SIG-M5 (cell line): Measurements from ENCODE around the gene MPC2.
"Not testable (repeated sequence)": the region's sequence is repeated elsewhere in the genome, so short reads cannot be mapped to it uniquely, and the experiment has no call there.

Experiments used
- DNase-seq: peaks from one replicate; lab custom pipeline; 2025; lab: John Stamatoyannopoulos, UW

Gene MPC2

DNA sequence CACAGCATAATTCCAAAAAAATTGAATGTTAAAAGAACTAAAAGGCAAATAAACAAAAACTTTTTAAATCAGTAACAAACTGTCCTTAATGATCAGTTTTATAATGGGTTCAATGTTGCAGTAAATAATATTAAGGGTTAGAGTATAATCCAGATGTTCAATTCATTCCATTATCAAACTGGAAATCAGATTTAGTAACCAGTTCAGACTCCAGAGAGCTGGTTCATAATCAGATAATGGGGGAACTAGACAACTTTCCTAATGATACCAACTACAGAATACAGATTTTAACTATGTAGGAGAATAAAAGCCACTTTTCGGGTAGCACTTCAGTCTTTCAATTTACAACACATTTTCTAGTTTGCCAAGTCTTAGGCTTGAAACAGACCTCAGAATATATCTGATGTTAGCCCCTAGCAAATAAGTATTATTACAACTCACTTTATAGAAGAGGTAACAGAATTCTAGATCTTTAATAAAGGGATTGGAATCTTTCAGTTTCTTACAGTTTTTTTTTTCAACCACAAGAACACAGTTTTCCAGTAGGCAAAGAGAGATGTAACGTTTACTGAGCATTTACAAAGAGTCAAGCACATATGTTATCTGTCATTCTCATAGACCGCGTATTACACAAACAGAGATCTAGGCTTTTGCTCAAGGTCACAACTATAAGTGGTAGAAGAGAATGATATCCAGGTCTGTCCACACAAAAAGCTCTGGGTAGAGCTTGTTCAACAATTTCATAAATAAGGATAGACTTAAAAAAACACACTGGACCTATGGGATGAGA lies 2.3 kb downstream of the MPC2 start:
- DNase-seq = no peak

DNA sequence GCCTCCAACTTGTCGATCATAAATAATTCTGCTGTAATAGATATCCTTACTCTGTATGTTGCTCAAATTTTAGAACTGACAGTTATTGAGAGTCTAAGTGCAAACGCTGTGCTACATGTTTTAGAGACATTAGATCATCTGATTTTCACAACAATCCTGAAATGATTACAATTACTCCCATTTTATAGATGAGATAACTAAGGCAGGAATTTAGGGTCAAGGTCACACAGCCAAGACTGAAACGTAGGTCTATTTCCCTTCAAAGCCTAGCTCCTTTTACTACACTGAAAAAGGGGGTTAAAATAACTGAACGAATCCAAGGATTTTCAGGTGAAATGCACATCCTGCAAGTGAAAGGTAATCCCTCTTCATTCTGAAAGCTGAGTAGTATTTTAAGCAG lies 3.1 kb downstream of the MPC2 start:
- DNase-seq = no peak

DNA sequence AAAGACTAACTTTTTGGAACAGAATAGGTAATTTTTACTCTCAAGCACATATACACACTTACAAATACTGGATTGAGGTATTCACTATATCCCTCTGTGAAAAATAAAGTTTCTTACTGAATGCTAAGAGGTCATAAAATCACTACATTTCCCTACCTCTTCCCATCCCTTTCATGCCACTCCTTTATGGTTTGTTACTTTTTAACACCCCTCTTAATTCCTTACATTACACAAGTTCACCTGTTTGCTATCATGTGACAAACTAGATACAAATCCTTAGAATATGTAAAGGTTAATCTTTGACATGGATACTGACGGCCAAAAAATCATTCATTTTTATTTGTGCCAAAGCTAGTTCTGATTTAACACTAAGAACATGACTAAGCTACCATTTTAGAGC lies 7.1 kb downstream of the MPC2 start:
- no peak for DNase-seq

DNA sequence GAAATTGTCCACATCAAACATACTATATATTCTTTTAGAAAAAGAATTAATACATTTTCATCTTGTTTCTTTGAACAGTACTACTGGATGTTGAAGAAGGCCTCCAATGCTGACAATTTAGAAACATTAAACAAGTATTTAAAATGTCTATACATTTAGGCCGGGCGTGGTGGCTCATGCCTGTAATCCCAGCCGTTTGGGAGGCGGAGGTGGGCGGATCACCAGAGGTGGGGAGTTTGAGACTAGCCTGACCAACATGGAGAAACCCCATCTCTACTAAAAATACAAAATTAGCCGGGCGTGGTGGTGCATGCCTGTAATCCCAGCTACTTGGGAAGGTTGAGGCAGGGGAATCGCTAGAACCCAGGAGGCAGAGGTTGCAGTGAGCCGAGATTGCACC lies 8.0 kb downstream of the MPC2 start:
- DNase-seq = not testable (repeated sequence)

DNA sequence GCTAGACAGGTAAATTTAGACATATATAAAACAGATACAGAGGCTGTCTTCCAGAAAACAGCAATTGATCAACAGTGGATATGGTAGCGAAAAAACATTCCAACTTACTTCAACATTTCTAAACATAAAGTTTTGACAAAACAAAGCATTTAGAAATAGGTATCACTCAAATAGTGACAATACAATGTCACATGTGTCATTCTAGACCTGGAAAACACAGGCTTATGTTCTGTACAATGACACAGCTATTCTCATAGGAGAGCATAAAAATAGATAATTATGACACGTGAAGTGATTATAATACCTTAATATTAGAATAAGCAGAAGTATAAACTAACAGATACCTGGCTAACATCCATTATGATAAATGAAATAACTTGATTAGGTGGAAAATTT lies 8.4 kb downstream of the MPC2 start:
- no peak for DNase-seq

DNA sequence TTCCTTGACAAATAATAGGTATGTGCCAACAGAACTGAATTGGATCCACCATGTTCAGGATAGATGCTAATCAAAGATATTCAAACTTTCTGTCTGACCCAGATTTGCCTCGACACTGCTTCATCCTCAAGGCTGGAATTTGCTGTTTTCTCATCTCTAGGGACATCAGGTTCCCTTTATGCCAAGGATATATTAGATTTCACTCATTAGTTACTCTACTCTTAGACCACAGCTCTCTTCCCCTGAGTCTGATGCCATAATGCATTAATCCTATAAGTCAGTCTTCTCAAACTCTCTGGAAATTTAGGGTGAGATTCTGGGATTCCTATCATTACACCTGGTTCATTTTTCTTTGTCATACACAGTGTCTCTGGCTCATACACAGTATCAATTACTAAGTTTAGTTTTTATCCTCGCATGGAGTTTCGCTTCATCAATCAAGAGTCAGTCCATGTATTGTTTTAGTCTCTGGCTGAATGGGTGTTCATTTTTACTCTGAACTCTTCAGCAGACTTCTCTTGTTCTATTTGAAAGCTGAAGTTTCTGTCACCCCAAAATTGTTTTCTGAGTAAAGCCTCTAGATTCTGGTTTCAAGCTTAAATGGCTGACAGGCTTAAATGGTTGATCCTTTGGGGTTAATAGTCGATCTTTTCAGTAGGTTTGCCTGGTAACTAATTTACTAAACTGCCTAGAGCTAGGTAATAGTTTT lies 9.7 kb downstream of the MPC2 start:
- no peak for DNase-seq

DNA sequence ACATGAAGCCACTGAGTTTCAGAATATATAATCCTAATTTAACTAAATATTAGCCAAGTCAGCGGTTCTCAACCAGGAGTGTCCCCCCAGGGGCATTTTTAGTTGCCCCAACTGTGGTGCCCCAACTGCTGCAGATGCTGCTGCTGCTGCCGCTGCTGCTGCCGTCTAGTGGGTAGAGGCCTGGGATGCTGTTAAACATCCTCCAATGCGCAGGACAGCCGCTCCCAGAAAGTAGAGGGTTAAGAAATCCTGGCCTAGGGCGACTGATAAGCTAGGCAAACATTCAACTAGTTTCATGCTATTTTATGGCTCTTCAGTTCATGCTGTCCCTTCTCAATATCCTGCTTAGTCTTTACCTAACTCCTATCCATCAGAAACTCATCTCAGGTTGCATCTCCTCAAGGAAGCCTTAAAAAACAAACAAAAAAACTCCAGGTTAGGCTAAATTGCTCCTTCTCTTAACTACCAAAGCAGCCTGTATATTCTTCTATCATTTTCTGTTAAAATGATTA lies 10.3 kb downstream of the MPC2 start:
- no peak for DNase-seq

DNA sequence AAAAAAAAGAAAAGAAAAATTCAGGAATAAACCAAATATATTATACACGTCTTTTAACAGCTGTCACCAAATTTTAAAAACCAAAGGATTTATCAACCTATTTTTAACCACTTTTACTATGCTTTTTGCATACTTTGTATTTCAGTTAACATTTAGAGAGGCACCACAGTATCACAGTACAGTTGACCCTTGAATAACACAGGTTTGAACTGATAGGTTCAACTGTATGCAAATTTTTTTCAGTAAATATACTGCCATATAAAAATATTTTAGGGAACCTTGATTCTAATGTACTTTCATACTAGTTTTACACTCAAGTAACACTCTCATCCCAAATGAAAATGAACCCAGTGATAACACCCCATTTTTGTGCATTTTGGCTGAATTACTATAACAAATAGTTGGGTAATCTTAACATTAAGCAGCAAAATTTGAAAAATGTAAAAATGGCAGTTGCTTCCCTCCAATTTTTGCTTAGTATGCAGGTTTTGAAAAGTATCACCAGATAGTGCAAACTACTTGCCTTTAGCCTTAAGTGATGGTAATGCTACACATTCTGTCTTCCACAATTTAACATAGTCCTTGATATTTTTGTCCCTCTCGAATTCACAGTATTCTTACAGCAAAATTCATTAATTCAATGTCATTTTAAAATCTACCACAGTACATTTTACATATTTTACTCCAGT lies 12.2 kb downstream of the MPC2 start:
- no peak for DNase-seq

DNA sequence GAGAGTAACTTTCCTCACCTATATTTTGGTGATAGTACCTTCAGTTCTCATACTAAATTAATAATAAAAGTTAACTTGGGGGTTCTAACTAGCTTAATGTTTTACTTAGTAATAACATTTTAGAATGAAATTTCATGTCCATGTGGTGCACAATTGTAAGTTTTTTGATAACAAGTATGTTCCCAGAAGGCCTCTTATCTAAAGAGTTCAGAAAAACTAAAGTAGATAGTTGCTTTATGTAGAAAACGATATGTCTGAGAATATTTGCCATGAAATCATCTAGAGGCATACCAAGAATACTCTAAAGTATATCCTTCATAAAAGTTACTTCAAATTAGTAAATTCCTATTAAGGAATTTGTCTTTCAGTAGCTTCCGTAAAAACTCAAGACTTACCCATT lies 12.8 kb downstream of the MPC2 start:
- no peak for DNase-seq

DNA sequence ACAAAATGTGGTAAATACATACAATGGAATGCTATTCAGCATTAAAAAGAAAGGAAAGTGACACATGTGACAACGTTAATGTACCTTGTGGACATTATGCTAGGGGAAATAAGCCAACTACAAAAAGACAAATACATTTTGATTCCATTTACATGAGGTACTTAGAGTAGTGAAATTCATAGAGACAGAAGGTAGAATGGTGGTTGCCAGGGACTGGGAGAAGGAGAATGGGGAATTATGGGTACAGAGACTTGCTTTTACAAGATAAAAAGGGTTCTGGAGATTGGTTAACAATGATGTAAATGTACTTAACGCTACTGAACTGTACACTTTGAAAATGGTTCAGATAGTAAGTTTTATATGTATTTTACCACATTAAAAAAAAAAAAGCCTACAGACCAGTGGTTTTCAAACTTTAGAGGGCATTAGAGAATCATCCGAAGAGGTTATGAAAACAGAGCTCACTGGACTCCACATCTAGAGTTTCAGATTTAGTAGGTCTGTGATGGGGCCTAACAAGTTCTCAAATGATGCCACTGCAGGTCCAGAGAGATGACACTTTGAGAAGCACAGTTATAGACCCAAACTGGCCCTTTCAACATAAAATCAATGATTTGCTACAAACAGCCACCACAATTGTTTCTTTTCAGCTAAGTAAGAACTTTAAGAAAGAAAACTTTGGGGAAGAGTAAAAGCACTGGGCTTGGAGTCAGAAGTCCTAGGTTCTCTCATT lies 13.4 kb downstream of the MPC2 start:
- no peak for DNase-seq

DNA sequence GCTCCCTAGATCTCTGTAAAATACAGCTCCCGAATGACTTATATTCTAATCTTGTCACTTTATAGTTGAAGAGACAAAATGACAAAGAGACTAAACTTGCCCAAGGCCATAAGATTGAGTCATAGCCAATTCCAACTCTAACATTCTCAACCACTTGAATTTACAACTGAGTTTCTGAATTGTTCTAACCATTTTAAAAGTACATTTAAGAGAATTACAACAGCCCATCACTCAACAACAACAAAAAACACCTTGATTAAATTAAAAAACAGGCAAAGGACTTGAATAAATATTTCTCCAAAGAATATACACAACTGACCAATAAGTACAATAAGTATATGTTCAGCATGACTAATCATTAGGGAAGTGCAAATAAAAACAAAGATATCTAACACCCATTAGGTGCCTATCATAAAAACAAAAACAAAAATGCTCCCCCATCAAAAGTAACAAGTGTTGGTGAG lies 14.2 kb downstream of the MPC2 start:
- no peak for DNase-seq

DNA sequence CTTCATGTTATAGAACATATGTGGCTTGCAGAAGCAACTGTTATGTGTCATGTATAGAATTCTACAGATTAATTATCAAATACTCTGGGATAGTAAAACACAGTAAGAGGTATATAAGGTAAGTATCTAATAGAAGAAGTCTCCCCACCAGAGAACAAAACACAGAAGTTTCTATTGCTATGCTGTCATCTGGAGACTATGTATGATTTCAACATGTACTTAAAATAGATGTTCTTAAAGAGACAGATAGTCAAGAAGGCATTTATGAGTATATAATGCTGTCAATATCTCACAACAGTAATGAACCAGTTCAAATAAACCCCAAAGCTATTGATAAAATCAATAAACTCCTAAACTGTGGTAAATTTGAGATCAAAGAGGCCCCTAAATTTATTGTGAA lies 14.8 kb downstream of the MPC2 start:
- no peak for DNase-seq

DNA sequence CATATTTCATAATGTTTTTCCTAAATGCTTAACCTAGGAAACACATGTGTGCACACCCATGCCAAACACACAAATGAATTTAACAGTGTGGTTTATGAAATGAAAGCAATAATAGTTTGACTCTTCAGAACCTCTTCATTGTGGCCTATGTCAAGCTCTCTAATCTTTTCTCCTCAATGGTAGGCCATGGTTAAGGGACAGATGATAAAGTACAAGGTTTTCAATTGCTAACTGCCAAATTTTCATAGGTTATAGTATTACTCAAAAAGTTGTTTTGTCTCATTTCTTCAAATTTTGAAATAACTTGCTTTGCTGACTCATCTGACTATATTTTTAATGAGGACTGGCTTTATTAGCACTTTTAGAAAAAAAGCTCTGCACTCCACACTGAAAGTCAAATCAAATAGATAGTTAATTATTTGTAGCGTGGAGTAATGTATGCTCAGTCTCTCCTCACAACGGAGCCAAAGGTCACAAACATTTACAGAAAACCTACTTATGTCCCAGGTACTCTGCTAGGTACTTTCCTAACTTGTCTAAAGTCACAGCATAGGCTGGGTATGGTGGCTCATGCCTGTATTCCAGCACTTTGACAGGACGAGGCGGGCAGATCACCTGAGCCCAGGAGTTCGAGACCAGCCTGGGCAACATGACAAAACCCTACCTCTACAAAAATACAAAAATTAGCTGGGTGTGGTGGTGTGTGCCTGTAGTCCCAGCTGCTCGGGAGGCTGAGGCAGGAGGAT lies 19.9 kb downstream of the MPC2 start:
- no peak for DNase-seq

DNA sequence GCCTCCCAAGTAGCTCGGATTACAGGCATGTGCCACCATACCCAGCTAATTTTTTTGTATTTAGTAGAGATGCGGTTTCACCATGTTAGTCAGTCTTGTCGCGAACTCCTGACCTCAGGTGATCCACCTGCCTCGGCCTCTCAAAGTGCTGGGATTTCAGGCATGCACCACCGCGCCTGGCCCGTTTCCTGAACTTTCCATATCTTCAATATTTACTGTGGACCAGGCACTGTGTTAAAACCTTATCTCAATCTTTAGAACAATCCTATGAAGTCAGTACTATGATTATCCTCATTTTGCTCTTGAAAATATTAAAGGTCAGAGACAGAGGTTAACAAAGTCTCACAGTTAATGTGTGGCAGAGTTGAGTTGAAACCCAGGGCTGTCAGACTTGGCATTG lies 21.3 kb downstream of the MPC2 start:
- no peak for DNase-seq

DNA sequence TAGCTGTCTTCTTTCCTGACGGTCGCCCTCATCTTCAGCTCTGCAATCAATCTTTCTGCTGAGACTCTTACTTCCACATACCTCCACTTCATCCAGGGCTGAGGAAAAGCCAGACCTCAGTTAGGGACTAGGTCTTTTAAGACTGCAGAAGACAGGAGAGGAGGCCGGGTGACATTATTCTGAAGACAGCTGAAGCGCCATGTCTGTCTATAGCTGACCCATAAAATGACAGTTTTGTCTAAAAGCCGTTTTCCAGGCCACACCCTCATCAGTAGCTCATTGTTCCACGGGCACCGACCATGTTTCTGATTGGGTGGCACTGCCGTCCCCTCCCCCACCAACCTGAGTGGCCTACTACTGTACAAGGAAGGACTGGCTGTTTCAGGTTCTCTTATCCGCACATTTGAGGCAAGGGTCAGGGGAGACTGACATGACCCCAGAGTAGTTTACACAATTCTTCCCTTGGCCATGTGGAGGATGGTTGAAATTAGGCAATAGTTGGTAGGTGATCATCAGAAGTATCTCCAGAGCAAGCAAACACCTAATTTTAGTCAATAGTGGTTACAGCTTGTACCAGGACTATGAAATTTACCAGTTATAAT lies 22.9 kb downstream of the MPC2 start, which contains the start of gene ADCY10:
Gene ADCY10, minus strand, starts transcription at position 240 of the 602 bp plus-strand sequence. CDS start 8,994 bp downstream, outside the sequence.
- DNase-seq = no peak

DNA sequence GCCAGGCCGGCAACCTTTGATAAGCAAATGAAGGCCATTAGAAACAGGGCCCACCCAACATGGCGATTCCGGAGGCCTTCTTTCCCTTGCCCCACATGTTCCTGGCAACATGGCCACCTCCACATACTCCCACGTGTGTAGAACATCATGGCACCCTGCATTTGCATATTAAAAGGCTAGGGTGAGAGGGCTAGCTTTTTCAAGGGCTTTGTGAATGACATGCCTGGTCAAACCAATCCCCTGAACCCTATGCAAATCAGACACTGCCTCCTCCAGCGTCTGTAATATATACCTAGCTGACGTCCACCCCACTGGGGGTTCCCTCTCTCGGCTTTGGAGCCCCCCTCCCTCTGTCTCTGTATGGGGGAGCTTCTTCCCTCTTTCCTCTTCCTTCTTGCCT lies 24.6 kb downstream of the MPC2 start:
- no peak for DNase-seq

DNA sequence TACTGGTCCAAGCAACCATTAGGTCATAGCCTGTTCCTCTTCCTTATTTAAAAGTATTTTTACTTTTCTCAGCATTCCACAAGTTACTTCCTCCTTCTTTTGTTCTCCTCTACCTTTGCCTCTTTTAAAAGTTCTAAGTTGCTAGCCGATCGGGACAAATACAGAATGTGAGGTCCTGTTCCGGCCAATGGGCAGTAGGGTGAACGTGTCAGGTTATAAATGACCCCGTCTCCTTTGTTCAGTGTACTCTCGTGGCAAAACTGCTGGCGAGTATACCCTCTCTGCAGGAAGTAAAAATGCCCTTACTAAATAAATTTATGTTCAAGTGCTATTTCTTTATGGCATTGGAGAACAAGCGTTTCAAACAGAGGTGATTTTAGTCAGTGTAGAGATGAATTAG lies 25.5 kb downstream of the MPC2 start:
- DNase-seq = no peak

DNA sequence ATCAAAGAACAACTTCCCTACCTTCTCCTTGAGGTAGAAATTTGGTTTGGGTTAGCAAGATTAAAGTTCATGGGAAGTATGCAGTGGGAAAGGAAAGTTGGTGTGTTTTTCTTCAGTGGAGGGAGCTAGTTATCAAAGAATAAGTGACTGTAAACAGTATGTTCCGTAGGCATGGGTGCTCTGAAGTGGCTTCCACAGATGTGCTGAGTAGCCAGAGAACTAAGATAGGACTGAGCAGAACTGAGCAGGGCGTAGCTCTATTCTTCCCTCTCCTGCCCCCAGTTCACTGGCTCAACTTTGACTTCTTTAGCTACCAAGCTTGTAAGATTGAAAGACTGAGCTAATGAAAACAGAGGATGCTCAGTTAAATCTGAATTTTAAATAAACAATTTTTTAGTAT lies 26.3 kb downstream of the MPC2 start:
- no peak for DNase-seq

DNA sequence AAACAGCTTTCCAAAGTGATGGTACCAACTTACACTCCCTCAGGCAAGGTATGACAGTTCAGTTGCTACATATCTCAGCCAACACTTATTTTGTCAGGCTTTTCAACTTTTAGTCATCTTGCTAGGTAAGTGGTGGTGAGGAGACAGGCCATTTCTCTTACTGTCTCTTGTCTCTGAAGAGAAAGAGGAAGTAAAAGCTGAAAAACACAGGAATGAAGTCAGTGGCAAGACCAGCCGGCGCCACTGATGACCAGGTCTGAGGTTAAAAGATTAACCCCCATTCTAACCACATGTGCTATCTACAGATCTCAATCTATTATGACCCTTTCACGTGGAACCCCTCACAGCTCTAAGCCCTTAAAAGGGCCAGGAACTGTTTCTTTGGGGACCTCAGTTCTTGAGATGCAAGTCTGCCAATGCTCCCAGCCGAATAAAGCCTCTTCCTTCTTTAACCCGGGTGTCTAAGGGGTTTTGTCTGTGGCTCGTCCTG lies 27.1 kb downstream of the MPC2 start:
- no peak for DNase-seq

DNA sequence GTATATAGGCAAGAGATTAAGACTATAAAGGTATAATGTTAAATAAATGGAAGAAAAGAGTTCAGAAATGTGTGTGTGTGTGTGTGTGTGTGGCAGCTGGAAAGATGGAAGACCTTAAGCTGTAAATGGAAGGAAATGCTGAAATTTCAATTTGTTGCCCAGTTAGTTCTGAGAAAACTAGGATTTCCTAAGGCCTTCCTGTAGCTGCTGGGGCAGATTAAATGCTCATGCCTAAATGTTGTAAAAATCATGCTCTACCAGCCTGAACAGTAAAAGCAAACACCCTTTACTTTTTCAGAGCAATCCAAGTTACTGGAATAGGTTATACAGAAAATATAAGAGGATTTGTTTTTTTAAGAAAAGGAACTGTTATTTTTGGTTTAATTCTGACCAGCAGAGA lies 31.2 kb downstream of the MPC2 start:
- no peak for DNase-seq

DNA sequence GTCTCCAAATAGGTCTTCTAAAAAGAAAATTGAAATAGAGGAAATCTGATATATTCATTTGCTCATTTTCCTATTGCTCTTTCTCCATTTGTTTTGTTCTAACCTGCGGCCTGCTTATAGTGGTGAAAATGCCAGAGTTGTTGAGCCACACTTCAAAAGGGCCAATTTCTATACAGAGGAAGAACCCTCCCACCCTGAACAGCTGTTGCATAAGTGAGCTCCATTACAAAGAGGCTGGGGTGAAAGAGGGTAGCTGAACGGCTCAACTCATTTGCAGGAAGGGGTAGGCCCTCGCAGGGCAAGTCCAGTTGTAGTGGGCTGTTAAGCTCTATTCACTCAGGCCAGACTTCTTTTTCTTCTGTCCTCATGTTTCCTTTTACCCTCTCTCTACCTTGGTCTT lies 31.7 kb downstream of the MPC2 start:
- DNase-seq = no peak
